ENCODE data around the gene L3MBTL4.

The L3MBTL4 gene

DNA sequence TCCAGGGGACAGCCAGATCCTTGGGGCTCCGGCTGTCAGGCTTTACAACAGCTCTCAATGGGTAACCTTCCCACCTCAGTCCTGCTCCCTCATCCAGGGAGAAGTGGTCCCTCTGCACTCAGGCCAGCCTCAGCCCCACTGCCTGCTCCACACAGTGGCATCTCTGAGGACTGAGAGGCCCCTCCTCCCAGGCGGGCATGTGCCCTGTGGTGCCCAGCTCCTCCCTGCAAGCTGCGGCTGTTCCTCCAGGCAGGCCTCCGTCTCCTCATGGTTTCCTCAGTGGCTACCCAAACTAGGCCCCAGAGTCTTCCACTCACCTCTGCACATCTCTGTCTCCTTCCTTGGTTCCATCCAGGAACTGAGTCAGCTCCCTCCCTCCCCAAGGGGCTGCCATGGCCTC is 437.7 kb downstream of the L3MBTL4 start:
- no peak for DNase-seq

DNA sequence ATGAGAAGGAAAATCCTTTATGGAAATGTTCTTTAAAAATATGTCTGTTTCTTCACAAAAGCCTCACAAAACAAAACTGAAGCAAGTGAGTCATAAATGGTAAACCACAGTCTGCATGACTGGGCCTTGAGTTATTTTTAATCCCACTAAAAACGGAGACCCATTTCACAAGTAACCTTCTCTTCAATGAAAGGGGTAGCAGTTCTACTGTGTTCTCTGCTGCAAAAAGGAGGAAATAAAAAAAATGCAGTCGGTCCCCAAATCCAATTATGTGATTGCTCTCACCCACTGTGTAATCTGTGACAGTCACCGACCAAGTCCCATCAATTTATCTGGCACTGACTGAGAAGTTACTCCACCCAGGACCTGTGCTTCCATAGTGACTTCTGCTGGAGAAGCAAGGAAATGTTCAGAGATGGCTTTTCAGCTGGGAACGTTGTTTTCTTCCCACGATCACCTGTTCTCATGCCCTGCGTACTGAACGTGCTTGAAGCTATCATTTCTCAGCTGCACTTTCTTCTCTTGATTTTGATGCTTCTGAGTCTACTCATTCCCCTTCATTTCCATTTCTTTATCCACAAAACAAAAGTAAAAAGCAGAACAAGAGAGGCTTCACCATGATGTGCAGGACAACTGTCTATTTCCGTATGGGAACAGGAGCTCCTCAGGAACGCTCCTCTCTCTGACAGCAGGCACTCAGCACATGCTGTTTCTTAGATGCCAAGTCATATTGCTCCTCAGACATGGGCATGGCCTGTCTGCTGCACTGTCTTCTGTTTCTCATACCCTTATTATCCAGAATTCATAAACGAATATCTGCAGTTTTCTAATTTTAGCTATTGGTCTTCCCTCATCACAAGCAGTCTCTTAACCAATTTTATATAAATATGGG is 439.4 kb downstream of the L3MBTL4 start:
- no peak for DNase-seq

DNA sequence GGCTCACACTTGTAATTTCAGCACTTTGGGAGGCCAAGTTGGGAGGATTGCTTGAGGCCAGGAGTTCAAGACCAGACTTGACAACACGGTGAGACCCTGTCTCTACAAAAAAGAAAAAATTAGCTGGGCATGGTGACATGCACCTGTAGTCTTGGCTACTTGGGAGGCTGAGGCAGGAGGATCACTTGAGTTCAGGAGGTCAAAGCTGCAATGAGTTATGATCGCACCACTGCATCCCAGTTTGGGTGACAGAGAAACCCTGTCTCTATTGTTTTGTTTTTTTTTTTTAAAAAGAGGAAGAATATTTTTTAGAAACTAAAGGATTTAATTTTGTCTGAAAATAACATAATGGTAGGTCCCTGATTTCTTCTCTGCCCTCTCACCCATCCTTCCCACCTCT is 440.0 kb downstream of the L3MBTL4 start:
- DNase-seq = no peak

DNA sequence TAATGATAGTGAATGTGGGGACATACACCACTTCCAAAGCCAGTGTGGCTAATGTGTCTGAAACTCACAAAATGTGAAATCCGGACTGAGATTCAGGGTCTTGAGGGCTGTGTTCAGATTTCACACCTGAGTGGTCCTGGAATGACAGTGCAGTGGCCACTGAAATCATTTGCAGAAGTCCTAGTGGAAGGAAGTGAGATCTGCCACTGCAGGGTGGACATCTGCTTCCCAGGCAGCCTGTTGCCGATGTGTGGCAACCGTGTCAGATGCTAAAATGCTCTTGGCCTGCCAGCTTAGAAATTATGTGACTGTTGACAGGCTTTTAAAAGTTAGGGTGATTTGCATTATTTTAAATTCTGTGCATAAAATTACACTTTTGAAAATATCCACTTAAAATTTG is 441.6 kb downstream of the L3MBTL4 start:
- DNase-seq = no peak

DNA sequence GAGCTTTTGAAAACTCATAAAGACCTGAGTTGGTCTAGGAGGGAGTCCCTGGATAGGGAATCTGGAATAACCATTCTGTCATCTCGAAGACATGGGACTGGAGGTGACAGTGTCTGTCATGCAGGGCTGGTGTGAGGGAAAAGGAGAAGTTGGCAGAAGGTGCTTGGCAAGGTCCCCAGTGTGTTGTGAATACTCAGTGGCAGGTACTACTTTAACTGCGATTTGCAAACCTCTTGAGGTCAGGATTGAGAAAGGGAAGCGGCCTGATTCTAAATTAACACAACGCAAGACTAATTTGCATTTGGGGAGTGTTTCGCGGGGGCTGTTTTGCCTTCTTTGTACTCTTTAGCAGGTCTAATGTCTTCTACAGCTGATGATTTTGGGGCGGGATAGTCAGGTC is 442.4 kb downstream of the L3MBTL4 start:
- no peak for DNase-seq

DNA sequence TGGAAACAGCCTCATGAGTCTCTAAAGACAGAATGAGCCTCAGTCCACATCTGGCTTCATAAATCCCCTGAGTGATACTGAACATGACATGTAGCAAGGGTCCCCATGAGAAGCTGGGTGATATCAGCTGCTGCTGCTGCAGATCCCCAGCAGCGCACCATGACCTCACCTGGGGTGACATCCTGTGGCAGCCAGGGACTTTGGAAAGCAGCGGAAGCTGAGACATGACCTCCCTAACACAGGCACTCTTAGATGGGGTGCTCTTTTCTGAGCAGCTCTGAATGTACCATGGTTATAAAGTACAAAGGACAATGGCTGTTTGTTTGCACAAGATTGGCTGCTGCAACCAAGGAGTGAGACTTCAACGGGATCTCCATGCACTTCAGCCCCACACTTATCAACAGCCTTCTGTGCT is 444.7 kb downstream of the L3MBTL4 start:
- DNase-seq = peak; percentile 70

DNA sequence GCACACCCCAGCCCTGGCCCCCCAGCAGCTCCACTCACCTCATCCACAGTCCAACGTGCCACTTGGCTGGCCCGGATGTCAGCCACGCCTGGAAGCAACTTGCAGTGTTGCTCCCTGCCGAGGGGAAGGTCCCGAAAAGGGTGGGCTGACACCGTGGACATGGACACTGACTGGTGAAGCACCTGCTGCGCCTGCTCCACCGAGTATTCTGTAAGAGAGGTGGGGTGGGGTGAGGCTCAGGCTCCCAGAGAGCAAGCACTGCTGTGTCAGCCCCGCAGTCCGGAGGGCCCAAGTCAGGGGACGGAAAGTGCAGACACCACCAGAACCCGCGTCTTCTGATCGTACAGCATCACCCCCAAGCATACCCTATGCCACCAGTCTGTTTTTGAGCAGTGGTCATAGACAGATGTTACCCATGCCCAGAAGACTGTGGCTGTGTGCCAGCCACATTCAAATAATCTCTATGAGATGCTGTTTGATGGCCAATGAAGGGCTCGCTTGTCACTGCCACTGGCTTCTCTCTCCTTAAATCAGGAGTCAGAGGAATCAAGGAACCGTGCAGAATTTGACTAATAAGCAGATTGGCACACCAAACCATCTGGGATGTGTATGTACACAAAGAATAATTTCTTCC is 445.2 kb downstream of the L3MBTL4 start:
- DNase-seq = no peak

DNA sequence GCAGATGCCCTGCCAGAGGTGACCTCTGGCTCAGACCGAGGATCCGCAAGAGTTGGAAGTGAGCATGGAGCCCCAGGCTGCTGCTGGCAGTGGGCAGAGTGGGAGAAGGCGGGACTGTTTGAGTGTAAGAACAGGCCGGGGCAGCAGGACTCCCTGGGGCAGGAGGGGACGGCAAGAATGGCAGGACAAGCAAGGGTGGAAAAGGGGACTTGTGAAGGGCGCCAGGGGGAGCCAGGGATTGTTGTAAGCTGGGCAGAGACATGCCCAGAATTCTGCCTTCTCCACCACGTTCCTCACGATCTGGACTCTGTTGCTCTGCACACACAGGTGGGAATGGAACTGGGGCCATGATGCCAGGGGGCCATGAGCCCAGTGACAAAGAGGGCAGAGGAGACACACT is 447.0 kb downstream of the L3MBTL4 start:
- no peak for DNase-seq

DNA sequence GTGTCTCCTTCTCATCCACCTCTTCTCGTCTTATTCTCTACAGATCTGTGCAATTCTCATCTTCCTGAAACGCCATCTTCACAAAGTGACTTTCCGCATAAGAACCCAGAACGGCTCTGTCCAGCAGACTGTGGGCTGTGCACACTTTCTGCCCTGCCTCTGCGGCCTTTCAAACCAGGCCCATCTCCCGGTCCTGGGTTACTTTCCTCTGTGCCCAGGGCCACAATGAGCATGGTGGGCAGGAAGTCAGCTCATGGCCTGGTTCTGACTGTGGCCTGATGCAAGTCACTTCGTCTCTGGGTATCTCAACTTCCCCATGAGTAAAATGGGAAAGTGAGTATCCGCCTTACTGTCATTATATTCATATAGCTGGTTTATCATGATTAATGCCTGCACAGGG is 447.7 kb downstream of the L3MBTL4 start:
- no peak for DNase-seq

DNA sequence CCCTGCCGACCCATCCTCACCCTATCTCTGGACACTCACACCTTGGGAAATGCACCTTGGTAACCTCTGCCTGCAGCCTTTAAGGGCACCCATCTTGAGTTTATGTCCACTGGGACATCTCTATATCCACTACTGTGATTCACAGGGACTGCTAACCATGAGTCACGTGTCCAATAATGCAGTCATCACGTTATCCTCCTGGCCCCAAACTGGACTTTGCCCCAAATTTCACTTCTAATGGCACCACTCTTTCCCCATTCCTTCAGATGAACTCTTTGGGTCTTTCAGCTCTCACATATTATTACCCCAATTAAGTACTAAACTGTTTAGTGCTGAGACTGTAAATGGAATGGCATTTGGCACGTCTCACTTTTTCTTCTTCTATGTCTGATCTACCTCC is 448.2 kb downstream of the L3MBTL4 start:
- no peak for DNase-seq

DNA sequence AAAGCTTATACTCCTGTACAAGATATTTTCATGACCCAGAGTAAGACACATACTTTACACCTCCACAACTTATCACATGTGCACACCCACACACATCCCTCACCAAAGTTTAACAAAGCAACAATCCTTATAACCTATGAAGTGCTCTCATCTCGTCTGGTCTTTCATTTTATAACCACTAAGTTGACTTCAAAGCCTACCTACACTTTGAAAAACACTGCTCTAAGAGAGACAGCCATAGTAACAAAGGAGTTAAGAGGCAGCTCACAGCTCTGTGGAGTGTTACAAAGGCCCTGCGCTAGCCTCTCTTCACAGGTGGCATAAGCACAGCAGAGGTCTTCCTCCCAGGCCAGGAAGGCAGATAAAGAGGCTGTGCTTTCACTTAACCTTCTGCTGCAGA is 449.7 kb downstream of the L3MBTL4 start:
- DNase-seq = no peak

DNA sequence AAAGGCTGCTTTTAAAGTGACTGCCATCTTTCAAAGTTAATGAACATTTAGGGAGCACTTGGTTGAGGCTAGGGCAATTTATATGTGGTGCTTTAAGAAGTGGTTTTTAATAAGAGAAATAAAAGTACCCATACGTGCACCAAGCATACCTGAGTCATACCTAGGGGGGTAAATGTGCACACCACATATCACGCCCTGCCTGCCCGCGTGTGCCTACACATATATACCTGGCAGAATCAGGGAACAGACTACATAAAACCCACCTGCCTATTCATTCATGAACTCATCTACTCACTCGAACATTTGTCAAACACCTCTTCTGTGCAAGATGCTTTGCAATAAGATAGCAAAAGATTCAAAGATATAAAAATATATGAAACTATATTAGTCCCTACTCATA is 450.1 kb downstream of the L3MBTL4 start:
- DNase-seq = no peak

DNA sequence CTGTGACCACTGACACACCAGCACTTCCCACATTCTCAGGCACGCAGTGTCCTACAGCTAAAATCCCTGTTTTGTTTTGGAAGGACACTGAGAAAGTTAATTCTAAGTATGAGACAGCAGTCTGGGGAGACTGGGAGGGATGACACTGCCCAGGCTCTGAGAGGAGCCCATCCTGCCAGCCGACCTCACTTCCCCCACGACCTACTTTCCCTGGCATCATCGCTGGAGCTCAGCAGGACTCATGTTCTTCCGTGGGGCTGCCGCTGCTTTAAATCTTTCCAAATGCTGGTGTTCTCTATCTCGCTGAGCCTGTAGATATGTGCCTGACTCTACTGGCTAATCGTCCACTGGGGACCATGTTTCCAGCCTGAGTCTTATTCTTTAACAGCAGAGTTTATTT is 450.6 kb downstream of the L3MBTL4 start:
- DNase-seq = no peak

DNA sequence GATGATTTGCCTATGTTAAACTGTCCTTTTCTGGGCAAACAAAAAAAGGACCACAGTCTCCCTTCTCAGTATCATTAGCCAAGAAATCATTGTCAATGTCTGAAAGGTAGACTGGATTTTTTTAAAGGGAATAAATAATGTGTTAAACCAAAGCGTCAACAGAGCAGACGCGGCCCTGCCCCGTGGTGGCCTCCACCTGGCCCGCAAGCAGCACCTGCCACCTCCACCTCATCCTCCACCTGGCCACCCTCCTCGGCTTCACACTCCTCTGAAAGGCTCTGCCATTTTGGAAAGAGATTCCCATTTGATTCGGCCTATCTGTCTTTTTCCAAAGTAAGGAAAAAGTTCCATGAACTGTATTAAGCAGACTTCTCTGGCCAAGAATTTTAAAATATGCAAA is 451.4 kb downstream of the L3MBTL4 start:
- no peak for DNase-seq

DNA sequence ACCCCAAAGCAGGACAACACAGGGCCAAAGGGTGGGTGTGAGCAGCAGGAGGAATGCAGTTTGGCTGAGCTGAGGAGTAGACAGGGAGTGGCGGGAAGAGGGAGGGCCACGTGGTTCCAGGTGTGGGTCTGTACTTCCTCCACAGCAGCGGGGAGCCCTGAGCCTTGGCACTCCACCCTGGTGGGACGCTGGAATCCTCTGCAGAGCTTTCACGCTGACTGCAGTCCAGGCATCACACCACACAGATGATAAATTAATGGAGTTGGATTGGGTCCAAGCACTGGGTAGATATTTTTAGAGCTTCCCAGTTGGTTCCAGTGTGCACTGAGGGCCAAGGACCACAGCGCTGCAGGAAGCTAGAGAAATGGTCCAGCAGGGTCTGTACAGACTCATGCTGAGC is 452.3 kb downstream of the L3MBTL4 start:
- DNase-seq = no peak

DNA sequence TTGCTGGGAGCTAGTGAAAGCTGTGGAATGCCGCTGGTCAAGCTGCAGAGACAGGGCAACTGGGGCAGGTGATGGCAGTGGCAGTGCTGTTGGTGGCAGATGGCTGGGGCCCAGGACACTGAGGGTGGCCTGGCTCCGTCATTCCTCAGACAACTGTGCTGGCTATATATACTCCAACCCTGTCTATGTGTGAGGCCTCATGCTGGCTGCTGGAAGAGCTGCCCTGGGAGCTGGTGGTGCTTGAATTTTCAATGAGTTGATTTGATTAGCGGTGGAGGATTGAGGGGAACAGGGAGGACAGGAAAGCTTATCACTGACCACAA is 452.9 kb downstream of the L3MBTL4 start:
- no peak for DNase-seq

DNA sequence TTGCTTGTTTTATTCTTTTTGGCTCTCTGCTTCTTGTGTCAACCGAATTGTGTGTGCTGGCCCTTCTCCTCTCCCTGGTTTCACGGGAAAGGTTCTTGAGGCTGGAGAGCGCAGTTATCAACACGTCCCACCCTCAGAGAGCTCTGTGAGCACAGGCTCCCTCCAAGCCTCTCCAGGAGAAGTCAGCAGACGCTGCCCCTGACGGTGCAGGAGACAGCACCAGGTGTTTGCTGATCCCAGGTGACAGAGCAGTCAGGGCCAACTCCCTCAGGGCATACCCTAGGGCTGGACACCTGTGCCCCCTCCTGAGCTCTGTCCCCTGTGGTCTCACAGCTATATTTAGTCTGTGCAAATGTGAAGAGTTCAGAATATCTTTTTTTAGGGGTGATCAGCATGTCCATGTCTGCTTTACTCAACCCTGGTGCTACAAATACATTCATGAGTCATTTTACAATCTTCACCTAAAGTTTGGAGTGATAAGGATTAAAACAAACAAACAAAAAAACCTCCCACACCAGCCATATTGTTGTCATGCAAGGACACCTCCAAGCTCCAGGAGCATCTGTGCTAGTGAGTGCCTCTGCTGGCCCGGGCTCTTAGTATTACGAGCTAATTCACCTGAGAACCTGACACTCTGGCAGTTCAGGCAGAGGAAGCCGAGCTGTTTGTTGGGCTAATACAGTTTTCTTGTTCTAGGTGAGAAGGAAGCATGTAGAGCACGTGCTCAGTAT is 453.4 kb downstream of the L3MBTL4 start:
- DNase-seq = peak; percentile 68

DNA sequence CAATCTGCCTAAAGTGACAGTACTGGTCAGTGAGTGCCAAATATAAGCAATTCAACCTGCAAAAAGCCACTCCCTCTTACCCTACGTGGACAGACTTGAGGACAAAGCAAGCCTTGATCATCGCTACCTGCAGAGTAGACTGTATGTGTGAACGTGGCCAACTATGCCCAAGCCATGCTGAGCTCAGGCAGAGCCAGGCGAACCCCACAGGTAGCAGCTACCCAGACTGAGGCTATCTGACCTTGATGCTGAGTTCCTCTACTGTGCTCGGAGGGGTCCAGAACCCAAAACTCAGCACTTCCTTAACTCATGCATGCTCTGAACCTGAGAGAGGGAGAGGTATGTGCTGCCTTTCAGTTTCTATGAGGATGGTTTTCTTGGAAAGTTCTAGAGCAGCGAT is 455.9 kb downstream of the L3MBTL4 start:
- DNase-seq = no peak

DNA sequence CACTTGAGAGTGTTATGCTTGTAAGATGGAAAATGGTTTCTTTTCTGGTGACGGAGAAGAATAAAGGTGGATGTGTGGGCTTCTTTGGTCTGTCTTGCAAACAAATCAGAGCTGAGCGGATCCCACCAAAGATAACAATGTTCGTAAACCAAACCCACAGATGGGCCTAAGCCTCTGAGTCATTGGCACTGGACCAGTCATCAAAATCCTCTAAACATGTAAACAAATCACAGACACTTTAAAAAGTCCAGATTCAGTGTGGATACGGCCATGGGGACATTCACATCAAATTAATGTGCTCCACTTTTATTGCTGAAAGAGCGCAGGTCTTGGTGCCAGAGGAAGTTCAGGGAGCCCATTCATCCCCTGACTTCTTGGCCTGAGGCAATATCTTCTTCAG is 458.9 kb downstream of the L3MBTL4 start:
- DNase-seq = no peak

DNA sequence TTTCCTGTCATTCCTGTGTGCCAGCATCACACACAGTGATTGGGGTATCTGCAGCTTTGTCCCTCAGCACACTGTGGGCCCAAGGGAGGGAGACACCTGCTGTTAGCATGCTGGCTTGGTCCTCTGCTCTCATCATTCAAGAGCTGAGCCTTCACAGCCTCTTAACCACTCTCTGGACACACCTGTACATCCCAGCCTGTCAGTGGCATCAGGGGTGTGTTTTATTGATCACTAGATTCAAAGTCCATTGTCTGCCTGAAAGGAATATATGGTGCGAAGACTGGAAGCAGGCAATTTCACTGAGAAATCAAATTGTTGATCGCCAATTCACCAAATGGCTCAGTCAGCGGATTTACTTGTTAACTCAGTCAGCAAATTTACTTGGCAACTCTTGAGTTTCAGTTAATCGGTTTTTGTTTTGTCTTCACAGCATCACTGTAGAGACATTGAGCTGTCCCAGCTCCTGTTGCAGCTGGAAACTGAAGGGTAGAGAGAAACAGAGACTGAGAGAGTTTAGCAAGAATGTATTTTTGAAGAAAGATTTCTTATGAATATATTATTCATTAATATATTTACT is 463.1 kb downstream of the L3MBTL4 start:
- DNase-seq = no peak

DNA sequence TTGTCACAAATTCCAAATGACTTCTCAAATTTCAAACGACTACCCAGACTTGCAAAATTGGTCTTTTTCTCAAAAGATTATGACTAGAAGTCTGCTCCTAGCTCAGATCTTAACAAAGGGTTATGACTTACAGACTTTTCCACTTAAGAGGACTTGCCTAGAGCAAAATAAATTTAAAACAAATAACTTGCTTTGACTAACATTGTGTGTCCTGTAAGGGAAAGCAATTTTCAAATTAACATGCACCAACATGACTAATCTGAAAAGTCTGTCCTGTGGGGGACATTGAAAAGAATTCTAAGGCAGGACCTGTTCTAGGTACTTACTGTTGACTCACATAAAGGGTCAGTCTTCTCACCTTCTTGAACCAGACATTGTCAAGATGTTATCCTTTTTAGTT is 465.9 kb downstream of the L3MBTL4 start:
- DNase-seq = no peak

DNA sequence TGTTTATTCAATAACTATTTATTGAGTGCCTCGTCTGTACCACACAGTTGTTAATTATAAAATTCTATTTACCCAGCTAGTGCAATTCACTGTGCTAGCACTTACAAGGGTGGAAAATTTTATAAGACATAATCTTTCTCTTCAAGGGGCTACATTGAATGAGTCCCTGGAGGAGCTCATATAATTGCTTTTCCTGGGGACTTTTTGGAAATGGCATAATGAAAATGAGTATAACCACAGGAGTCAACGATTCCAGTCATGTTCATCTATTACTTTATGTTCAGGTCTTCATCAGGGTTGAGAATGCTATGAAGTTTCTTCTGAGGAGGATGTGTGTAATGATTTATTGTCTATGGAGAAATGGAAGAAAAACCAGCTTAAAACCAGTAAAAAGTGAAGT is 466.5 kb downstream of the L3MBTL4 start:
- no peak for DNase-seq

DNA sequence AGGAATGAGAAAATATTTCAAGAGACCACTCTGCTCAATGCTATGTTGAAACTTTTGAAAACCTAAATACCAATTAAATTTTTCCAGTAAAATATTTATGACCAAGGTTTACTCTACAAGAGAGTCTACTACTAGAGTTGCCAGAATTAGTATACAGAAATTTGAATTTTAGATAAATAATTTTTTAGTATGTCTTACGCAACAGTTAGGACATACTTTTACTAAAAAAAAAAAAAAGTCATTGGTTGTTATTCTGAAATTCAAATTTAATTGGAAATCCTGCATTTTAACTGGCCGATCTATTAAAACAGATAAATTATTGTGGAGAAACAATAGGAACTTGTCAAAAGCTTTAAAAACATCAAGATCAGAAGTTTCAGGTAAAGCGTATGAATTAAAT is 470.3 kb downstream of the L3MBTL4 start:
- DNase-seq = no peak

DNA sequence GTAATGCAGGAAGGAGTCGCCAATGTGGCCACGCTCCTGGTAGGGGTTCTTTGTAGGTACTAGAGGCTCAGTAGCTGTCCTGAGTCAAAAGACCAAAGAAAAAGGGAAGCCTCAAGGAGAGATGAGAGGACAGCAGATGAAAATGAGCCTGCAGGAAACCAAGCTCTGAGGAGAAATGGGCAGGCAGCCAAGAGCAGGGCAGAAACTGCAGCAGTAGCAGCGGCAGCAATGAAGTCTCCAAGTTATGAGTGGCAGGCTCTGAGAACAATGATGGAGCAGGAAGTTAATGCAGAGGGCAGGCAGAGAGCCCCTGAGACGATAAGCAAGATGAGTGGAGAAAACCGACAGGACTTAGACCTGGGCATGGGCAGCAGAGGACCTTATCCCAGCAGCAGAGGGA is 471.2 kb downstream of the L3MBTL4 start:
- DNase-seq = peak; percentile 66
